Measurements from ENCODE around the gene HS3ST3A1. TPM values are rescaled to one million over a fixed set of nuclear protein-coding genes. Genes with fewer than 3 reads are reported as not detected.

The HS3ST3A1 gene
- total and polyA plus RNA-seq, 4 experiments from 2014 or later = 1.8 to 4.4 (median 3.1) TPM

DNA sequence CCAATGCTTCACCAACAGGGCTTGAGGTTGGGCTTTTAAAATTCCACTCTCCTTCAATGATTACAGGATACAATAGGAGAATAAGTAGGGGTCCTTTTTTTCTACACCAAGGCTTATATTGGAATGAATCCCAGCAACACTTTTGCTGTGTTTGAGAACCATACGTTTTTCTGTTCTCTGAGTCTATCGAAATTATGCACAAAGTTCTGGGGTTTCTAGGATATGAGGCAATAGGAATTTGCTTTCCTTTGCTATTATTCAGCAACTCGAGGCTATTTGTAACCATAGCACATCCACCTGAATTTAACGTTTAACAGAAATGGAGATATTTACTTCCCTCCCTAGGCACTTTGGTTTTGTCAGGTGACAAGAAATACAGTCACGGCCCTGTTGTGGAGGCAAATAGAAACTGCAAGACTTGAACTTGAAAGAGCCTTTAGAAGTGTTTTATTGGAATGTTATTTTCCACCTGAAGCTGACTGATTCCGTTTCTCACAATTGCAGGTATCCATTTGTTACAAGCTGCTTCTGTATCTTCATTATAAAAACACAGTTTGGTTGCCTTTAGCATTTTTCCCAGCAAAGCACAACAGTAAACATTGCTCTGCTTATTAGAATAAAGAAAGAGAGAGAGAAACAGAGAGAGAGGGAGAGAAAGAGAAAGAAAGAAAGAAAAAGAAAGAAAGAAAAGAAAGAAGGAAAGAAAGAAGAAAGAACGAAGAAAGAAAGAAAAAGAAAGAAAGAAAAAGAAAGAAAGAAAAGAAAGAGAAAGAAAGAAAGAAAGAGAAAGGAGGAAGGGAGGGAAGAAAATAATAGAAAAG is 109.6 kb downstream of the HS3ST3A1 start:
- Histone ChIP-seq H3K4me3 (ENCODE audit: low read length in 2 of 2) (no peak overlapping the region), H3K36me3 (ENCODE audit: insufficient read depth, low read length) (no peaks in the 10 kb centered on the region), H3K9me3 (ENCODE audit: control insufficient read depth in 1 of 2, low read length in 2 of 2) (no peaks in the 10 kb centered on the region), H3K27ac (ENCODE audit: low read depth, low read length) (no peak overlapping the region), H3K27me3 (ENCODE audit: insufficient read depth, low read length) (no peaks in the 10 kb centered on the region), H3K4me1 (ENCODE audit: insufficient read depth, low read length) (no peaks in the 10 kb centered on the region)
- POLR2A ChIA-PET (ENCODE audit: partially characterized antibody) = no interaction called here
- no peak for DNase-seq
- Mint-ChIP-seq H3K36me3 (no peaks in the 10 kb centered on the region), H3K4me3 (no peak overlapping the region), H3K27ac (no peak overlapping the region), H3K4me1 (no peaks in the 10 kb centered on the region), H3K9me3 (peaks cover 0 to 5% (median 0%) of the 10 kb centered on the region in 8 donors), H3K27me3 (no peaks in the 10 kb centered on the region)
- intact Hi-C loops (cut with micrococcal nuclease) = no loop called here
- CTCF ChIA-PET (ENCODE audit: partially characterized antibody) = no interaction called here

DNA sequence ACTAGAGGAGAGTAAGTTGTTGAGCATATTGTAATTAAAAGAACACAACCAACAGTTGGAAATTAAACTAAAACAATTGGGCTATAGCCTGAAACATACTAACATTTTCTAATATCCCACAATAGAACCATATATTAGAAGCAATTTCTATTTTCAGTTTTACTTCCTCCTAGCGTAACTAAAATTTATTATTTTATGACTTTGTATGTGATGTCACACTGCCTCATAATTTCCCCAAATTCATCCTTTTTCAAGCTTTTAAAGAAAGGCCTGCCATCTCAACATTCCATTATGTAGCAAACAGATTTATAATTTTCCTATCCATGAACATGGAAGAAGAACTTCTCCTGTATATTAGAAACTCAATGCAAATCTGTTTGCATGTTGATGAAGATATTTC is 110.2 kb downstream of the HS3ST3A1 start:
- Histone ChIP-seq H3K27me3 (ENCODE audit: insufficient read depth, low read length) (no peaks in the 10 kb centered on the region), H3K4me3 (ENCODE audit: low read length in 2 of 2) (no peak overlapping the region), H3K9me3 (ENCODE audit: control insufficient read depth in 1 of 2, low read length in 2 of 2) (no peaks in the 10 kb centered on the region), H3K27ac (ENCODE audit: low read depth, low read length) (no peak overlapping the region), H3K4me1 (ENCODE audit: insufficient read depth, low read length) (no peaks in the 10 kb centered on the region), H3K36me3 (ENCODE audit: insufficient read depth, low read length) (no peaks in the 10 kb centered on the region)
- Mint-ChIP-seq H3K27ac (no peak overlapping the region), H3K4me3 (no peak overlapping the region), H3K27me3 (peaks cover 0 to 4% of the 10 kb centered on the region in 2 donors), H3K36me3 (no peaks in the 10 kb centered on the region), H3K9me3 (peaks cover 0 to 5% (median 0%) of the 10 kb centered on the region in 8 donors), H3K4me1 (no peaks in the 10 kb centered on the region)
- intact Hi-C loops (cut with micrococcal nuclease) = no loop called here
- POLR2A ChIA-PET (ENCODE audit: partially characterized antibody) = no interaction called here
- no peak for DNase-seq
- CTCF ChIA-PET (ENCODE audit: partially characterized antibody) = no interaction called here

DNA sequence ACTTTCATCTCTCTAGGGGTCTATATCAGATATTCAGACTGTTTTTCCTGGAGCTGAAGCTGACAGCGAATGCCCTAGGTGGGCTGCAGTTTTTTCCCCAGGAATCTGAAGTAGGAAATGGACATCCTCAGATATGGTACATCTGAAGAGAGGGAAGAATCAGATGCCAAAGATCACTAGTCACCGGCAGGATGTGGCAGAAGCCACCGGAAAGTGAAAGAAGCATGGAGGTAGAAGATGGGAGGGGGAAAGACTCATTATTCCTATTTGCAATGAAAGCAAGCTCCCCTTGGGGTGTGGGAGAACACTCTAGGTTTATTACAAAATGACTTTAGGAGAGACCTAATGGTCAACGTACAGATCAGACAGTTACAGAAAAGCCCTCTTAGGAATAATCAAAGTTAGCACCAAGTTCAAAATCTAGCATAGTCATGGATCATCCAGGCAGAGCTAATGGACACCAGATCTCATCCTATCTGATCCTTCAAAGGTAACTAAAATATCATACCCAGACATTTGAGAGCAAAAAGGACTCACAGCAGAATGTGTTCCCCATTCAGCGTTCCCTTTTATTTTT is 110.7 kb downstream of the HS3ST3A1 start:
- Mint-ChIP-seq H3K36me3 (no peaks in the 10 kb centered on the region), H3K4me1 (no peaks in the 10 kb centered on the region), H3K27ac (no peak overlapping the region), H3K27me3 (peaks cover 0 to 4% of the 10 kb centered on the region in 2 donors), H3K9me3 (peaks cover 0 to 5% (median 0%) of the 10 kb centered on the region in 8 donors), H3K4me3 (no peak overlapping the region)
- no peak overlapping the region for H3K4me3 ChIP-seq (ENCODE audit: low read length in 2 of 2)
- no peak overlapping the region for H3K27ac ChIP-seq (ENCODE audit: low read depth, low read length)
- ChIA-PET POLR2A (ENCODE audit: partially characterized antibody) (no interaction called here), CTCF (ENCODE audit: partially characterized antibody) (no interaction called here)
- DNase-seq = no peak
- H3K36me3 ChIP-seq (ENCODE audit: insufficient read depth, low read length) = no peaks in the 10 kb centered on the region
- intact Hi-C loops (cut with micrococcal nuclease) = no loop called here
- H3K4me1 ChIP-seq (ENCODE audit: insufficient read depth, low read length) = no peaks in the 10 kb centered on the region
- no peaks in the 10 kb centered on the region for H3K27me3 ChIP-seq (ENCODE audit: insufficient read depth, low read length)
- no peaks in the 10 kb centered on the region for H3K9me3 ChIP-seq (ENCODE audit: control insufficient read depth in 1 of 2, low read length in 2 of 2)

DNA sequence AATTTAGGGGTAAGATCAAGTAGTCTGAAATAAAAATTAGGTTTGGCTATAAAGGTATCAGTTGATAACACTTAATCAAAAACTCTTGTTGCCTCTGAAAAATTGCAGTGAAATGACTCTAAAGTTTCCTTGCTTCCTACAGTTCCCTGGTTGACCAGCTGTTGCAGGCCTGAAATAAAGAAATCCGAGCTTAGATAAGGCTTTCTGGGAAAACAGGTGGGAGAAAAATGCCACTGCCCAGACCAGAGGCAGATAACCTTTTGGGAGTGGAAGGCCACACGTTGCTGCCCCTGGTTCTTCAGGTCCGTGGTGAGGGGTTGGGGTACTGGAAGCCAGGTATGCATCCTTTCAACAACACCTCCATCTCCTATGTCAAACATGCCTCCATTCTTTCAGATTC is 111.3 kb downstream of the HS3ST3A1 start:
- Histone ChIP-seq H3K4me1 (ENCODE audit: insufficient read depth, low read length) (no peaks in the 10 kb centered on the region), H3K27me3 (ENCODE audit: insufficient read depth, low read length) (no peaks in the 10 kb centered on the region), H3K9me3 (ENCODE audit: control insufficient read depth in 1 of 2, low read length in 2 of 2) (no peaks in the 10 kb centered on the region), H3K36me3 (ENCODE audit: insufficient read depth, low read length) (no peaks in the 10 kb centered on the region), H3K4me3 (ENCODE audit: low read length in 2 of 2) (no peak overlapping the region), H3K27ac (ENCODE audit: low read depth, low read length) (no peak overlapping the region)
- Mint-ChIP-seq H3K36me3 (no peaks in the 10 kb centered on the region), H3K27ac (no peak overlapping the region), H3K9me3 (peaks cover 0 to 5% (median 0%) of the 10 kb centered on the region in 8 donors), H3K4me1 (no peaks in the 10 kb centered on the region), H3K27me3 (peaks cover under 1 to 4% of the 10 kb centered on the region in 2 donors), H3K4me3 (no peak overlapping the region)
- ChIA-PET CTCF (ENCODE audit: partially characterized antibody) (no interaction called here), POLR2A (ENCODE audit: partially characterized antibody) (no interaction called here)
- no peak for DNase-seq
- intact Hi-C loops (cut with micrococcal nuclease) = no loop called here

DNA sequence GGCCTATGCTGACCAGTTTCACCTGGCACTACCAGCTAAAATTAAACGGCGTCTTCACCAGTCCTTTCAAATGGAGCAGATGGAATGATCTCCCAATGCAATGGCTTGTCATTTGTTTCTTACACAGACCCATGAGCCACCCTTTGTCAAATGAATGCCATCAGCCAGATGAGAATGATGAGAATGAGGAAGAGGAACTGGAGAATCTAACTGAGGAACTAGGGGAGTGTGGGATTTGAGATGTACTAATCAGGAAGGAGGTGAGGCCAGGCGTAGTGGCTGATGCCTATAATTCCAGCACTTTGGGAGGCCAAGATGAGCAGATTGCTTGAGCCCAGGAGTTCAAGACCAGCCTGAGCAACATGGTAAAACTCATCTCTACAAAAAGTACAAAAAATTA is 116.4 kb downstream of the HS3ST3A1 start:
- no peaks in the 10 kb centered on the region for H3K36me3 Mint-ChIP-seq
- Histone ChIP-seq H3K27me3 (ENCODE audit: insufficient read depth, low read length) (no peaks in the 10 kb centered on the region), H3K4me1 (ENCODE audit: insufficient read depth, low read length) (no peaks in the 10 kb centered on the region), H3K36me3 (ENCODE audit: insufficient read depth, low read length) (no peaks in the 10 kb centered on the region), H3K27ac (ENCODE audit: low read depth, low read length) (no peak overlapping the region), H3K9me3 (ENCODE audit: control insufficient read depth in 1 of 2, low read length in 2 of 2) (peaks cover 0 to 9% of the 10 kb centered on the region in 2 donors), H3K4me3 (ENCODE audit: low read length in 2 of 2) (no peak overlapping the region)
- H3K27me3 Mint-ChIP-seq = peaks cover 3 to 5% of the 10 kb centered on the region in 2 donors
- H3K9me3 Mint-ChIP-seq = peaks cover 0 to 18% (median 14%) of the 10 kb centered on the region in 8 donors
- intact Hi-C loops (cut with micrococcal nuclease) = no loop called here
- no peak for DNase-seq
- H3K4me3 Mint-ChIP-seq = no peak overlapping the region
- ChIA-PET POLR2A (ENCODE audit: partially characterized antibody) (no interaction called here), CTCF (ENCODE audit: partially characterized antibody) (no interaction called here)
- no peaks in the 10 kb centered on the region for H3K4me1 Mint-ChIP-seq
- no peak overlapping the region for H3K27ac Mint-ChIP-seq

DNA sequence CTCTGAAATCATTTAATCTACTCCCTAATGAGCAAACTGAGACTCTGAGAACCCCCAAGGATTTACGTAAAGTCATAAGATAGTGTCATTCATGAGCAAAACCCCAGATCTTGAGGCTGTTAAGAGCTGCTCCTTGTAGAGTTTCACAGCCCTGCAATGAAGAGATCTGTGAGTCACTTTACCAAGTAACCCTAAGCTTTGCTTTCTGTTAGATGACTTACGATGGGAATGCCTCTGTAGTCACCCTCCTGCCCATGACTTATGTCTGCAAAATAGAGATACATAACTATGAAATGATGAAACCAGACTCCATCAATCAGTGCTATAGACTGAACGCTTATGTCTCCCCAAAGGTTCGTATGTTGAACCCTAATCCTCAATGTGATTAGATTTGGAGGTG is 117.7 kb downstream of the HS3ST3A1 start:
- no peak for DNase-seq
- intact Hi-C loops (cut with micrococcal nuclease) = no loop called here
- H3K4me1 Mint-ChIP-seq = no peaks in the 10 kb centered on the region
- Histone ChIP-seq H3K27me3 (ENCODE audit: insufficient read depth, low read length) (no peaks in the 10 kb centered on the region), H3K36me3 (ENCODE audit: insufficient read depth, low read length) (no peaks in the 10 kb centered on the region), H3K27ac (ENCODE audit: low read depth, low read length) (no peak overlapping the region), H3K9me3 (ENCODE audit: control insufficient read depth in 1 of 2, low read length in 2 of 2) (peaks cover 0 to 9% of the 10 kb centered on the region in 2 donors), H3K4me3 (ENCODE audit: low read length in 2 of 2) (no peak overlapping the region), H3K4me1 (ENCODE audit: insufficient read depth, low read length) (no peaks in the 10 kb centered on the region)
- no peak overlapping the region for H3K4me3 Mint-ChIP-seq
- H3K27ac Mint-ChIP-seq = no peak overlapping the region
- H3K36me3 Mint-ChIP-seq = no peaks in the 10 kb centered on the region
- CTCF ChIA-PET (ENCODE audit: partially characterized antibody) = no interaction called here
- POLR2A ChIA-PET (ENCODE audit: partially characterized antibody) = no interaction called here
- H3K9me3 Mint-ChIP-seq = peaks cover 0 to 24% (median 20%) of the 10 kb centered on the region in 8 donors
- H3K27me3 Mint-ChIP-seq = peaks cover 3 to 5% of the 10 kb centered on the region in 2 donors

DNA sequence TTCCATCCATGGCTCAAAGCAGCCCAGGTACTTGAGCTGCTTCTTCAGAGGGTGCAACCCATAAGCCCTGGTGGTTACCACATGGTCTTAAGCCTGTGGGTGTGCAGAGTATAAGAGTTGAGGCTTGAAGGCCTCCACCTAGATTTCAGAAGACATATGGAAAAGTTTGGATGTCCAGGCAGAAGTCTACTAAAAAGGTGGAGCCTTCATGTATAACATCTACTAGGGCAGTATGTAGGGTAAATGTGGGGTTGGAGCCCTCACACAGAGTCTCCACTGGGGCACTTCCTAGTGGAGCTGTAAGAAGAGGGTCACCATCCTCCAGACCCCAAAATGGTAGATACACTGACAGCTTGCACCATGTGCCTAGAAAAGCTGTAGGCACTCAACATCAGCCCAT is 120.9 kb downstream of the HS3ST3A1 start:
- no peaks in the 10 kb centered on the region for H3K36me3 ChIP-seq (ENCODE audit: insufficient read depth, low read length)
- Mint-ChIP-seq H3K27ac (no peak overlapping the region), H3K4me1 (no peaks in the 10 kb centered on the region), H3K27me3 (peaks cover 3 to 7% of the 10 kb centered on the region in 2 donors), H3K9me3 (peaks cover 0 to 25% (median 20%) of the 10 kb centered on the region in 8 donors), H3K4me3 (no peak overlapping the region), H3K36me3 (no peaks in the 10 kb centered on the region)
- CTCF ChIA-PET (ENCODE audit: partially characterized antibody) = no interaction called here
- H3K9me3 ChIP-seq (ENCODE audit: control insufficient read depth in 1 of 2, low read length in 2 of 2) = peaks cover 0 to 9% of the 10 kb centered on the region in 2 donors
- no peaks in the 10 kb centered on the region for H3K4me1 ChIP-seq (ENCODE audit: insufficient read depth, low read length)
- H3K27ac ChIP-seq (ENCODE audit: low read depth, low read length) = no peak overlapping the region
- no peak for DNase-seq
- POLR2A ChIA-PET (ENCODE audit: partially characterized antibody) = no interaction called here
- no peak overlapping the region for H3K4me3 ChIP-seq (ENCODE audit: low read length in 2 of 2)
- no peaks in the 10 kb centered on the region for H3K27me3 ChIP-seq (ENCODE audit: insufficient read depth, low read length)
- intact Hi-C loops (cut with micrococcal nuclease) = no loop called here

Data from CD4-positive, alpha-beta memory T cell (primary cell).